A549 (cell line): ENCODE data around the gene MPHOSPH6. TPM values are rescaled to one million over a fixed set of nuclear protein-coding genes. Genes with fewer than 3 reads are reported as not detected.

ENCODE experiments used
- ATAC-seq, 2 experiments: fragments of 200-7000 bp in 1 of 2; fragments of >200 bp in 1 of 2; cut with Nextera tagmentation in 1 of 2; cut with Tn5 transposase in 1 of 2; 3 replicates each; pipeline versions ENCODE4 v1.8.0 to v1.9.1; 2018 to 2020; ENCODE audit warnings: mild to moderate bottlenecking in 1 of 2, moderate library complexity in 1 of 2
- CTCF ChIA-PET: fragments of 300-600 bp; sonication (Branson Sonifier 250); formaldehyde crosslinking; extraction: SDS; loops from one replicate; lab custom pipeline; 2021; ENCODE audit warnings: antibody characterized with exemption, inconsistent platforms; lab: Yijun Ruan, JAX
- POLR2A ChIA-PET: fragments of 350-600 bp; formaldehyde crosslinking; extraction: SDS; loops from one replicate; lab custom pipeline; 2021; ENCODE audit warnings: antibody characterized with exemption, inconsistent platforms; lab: Yijun Ruan, JAX
- DNase-seq, 2 experiments: peaks; one replicate each; pipeline versions ENCODE4 v3.0.0 to v3.0.0-alpha.2; 2011 to 2016; ENCODE audit warnings: low read depth in 1 of 2, low spot score in 1 of 2
- FAIRE-seq: peaks from 2 replicates; lab custom pipeline; 2011; peaks lifted over from hg19 to GRCh38; lab: Jason Lieb, UNC
- H3K27ac ChIP-seq, 2 experiments: fragments of >200 bp; sonication (Bioruptor Twin); formaldehyde crosslinking; 3 replicates each; pipeline ENCODE4 v1.5.1; 2016 to 2017
- H3K4me1 ChIP-seq: fragments of >200 bp; sonication (Bioruptor Twin); formaldehyde crosslinking; 3 replicates; pipeline ENCODE4 v1.6.1; 2016
- H3K4me2 ChIP-seq: fragments of >200 bp; sonication (Bioruptor Twin); formaldehyde crosslinking; 3 replicates; pipeline ENCODE4 v1.6.1; 2016
- H3K4me3 ChIP-seq: fragments of >200 bp; sonication (Bioruptor Twin); formaldehyde crosslinking; 3 replicates; pipeline ENCODE4 v1.5.1; 2016
- H3K9me3 ChIP-seq: fragments of >200 bp; sonication (Bioruptor Twin); formaldehyde crosslinking; 3 replicates; pipeline ENCODE4 v1.6.1; 2016
- BHLHE40 ChIP-seq: IDR thresholded peaks from 2 replicates; pipeline ENCODE4 v1.6.1; 2012; ENCODE audit warnings: low read depth, low read length, inconsistent platforms
- CBX8 ChIP-seq: fragments of 200-600 bp; sonication (generic); IDR thresholded peaks from 2 replicates; pipeline ENCODE4 v1.6.1; 2016
- CEBPB ChIP-seq, 2 experiments: fragments of >200 bp in 1 of 2; sonication (Bioruptor Twin) in 1 of 2; formaldehyde crosslinking in 1 of 2; IDR thresholded peaks; 2 replicates each; pipeline ENCODE4 v1.6.1; 2012 to 2016
- CHD2 ChIP-seq: fragments of 150-350 bp; IDR thresholded peaks from 2 replicates; pipeline ENCODE4 v1.6.1; 2014; ENCODE audit warnings: low read length; ENCODE audit not compliant: partially characterized antibody
- CHD4 ChIP-seq: fragments of 200-600 bp; sonication (generic); IDR thresholded peaks from 2 replicates; pipeline ENCODE4 v1.6.1; 2016; ENCODE audit warnings: antibody characterized with exemption, mild to moderate bottlenecking, borderline replicate concordance
- E2F6 ChIP-seq: IDR thresholded peaks from 2 replicates; pipeline ENCODE4 v1.6.1; 2012; ENCODE audit warnings: low read depth, borderline replicate concordance
- EHMT2 ChIP-seq: fragments of 200-600 bp; sonication (generic); IDR thresholded peaks from 2 replicates; pipeline ENCODE4 v1.6.1; 2016; ENCODE audit warnings: antibody characterized with exemption, low read depth, mild to moderate bottlenecking, moderate library complexity
- ELK1 ChIP-seq: fragments of 150-350 bp; IDR thresholded peaks from 2 replicates; pipeline ENCODE4 v1.6.1; 2014; ENCODE audit warnings: low read depth, mild to moderate bottlenecking, low read length
- EP300 ChIP-seq, 2 experiments: fragments of >200 bp; sonication (Bioruptor Twin); formaldehyde crosslinking; IDR thresholded peaks; 2 replicates in 1 of 2; 3 replicates in 1 of 2; pipeline ENCODE4 v1.6.1; 2016 to 2017
- ESRRA ChIP-seq: fragments of 150-350 bp; IDR thresholded peaks from 2 replicates; pipeline ENCODE4 v1.6.1; 2014; ENCODE audit warnings: mild to moderate bottlenecking, low read length, borderline replicate concordance
- HEYL ChIP-seq: fragments of 250-450 bp; sonication (Bioruptor Pico); IDR thresholded peaks from 2 replicates; pipeline ENCODE4 v1.8.0; 2021; ENCODE audit warnings: mild to moderate bottlenecking, moderate library complexity
- HOXB13 ChIP-seq: fragments of 250-450 bp; sonication (Bioruptor Pico); IDR thresholded peaks from 2 replicates; pipeline ENCODE4 v1.5.0; 2020; ENCODE audit warnings: low read depth, mild to moderate bottlenecking, moderate library complexity
- JUN ChIP-seq, 2 experiments: fragments of >200 bp; sonication (Bioruptor Twin); formaldehyde crosslinking; IDR thresholded peaks; 2 replicates in 1 of 2; 3 replicates in 1 of 2; pipeline ENCODE4 v1.6.1; 2016 to 2017
- KDM1A ChIP-seq: fragments of 200-600 bp; sonication (generic); IDR thresholded peaks from 2 replicates; pipeline ENCODE4 v1.6.1; 2016; ENCODE audit warnings: low read depth, mild to moderate bottlenecking
- MAFK ChIP-seq: fragments of 450-650 bp; IDR thresholded peaks from 2 replicates; pipeline ENCODE4 v1.6.1; 2014; ENCODE audit not compliant: partially characterized antibody
- MAZ ChIP-seq: fragments of 150-350 bp; IDR thresholded peaks from 2 replicates; pipeline ENCODE4 v1.6.1; 2014; ENCODE audit warnings: antibody characterized with exemption, low read depth, low read length, borderline replicate concordance
- NFE2L2 ChIP-seq: fragments of 150-350 bp; conservative IDR thresholded peaks from 2 replicates; pipeline ENCODE4 v1.6.1; 2014; ENCODE audit warnings: low read length
- PHF8 ChIP-seq: fragments of 200-600 bp; sonication (generic); IDR thresholded peaks from 2 replicates; pipeline ENCODE4 v1.6.1; 2016; ENCODE audit warnings: low read depth, mild to moderate bottlenecking, antibody characterized with exemption, moderate library complexity, borderline replicate concordance
- POLR2A ChIP-seq: IDR thresholded peaks from 2 replicates; pipeline ENCODE4 v1.6.1; 2012; ENCODE audit warnings: mild to moderate bottlenecking, low read length
- RCOR1 ChIP-seq: fragments of 150-350 bp; IDR thresholded peaks from 2 replicates; pipeline ENCODE4 v1.6.1; 2014; ENCODE audit warnings: antibody characterized with exemption, low read length, low read depth
- RFX5 ChIP-seq: fragments of 450-650 bp; IDR thresholded peaks from 2 replicates; pipeline ENCODE4 v1.7.1; 2014; ENCODE audit warnings: antibody characterized with exemption, mild to moderate bottlenecking, moderate library complexity
- TP53 ChIP-seq: fragments of 250-450 bp; sonication (Bioruptor Pico); IDR thresholded peaks from 2 replicates; pipeline ENCODE4 v1.5.0; 2021; ENCODE audit warnings: mild to moderate bottlenecking, moderate library complexity
- ZNF302 ChIP-seq: fragments of 250-450 bp; sonication (Bioruptor Pico); IDR thresholded peaks from 2 replicates; pipeline ENCODE4 v1.9.0; 2021; ENCODE audit warnings: inconsistent platforms, mild to moderate bottlenecking, moderate library complexity
- ZSCAN20 ChIP-seq: fragments of 250-450 bp; sonication (Bioruptor Pico); IDR thresholded peaks from 2 replicates; pipeline ENCODE4 v1.8.0; 2022; ENCODE audit warnings: mild to moderate bottlenecking, moderate library complexity
- WGBS: methylation state at CpG from one replicate; pipeline ENCODE4 v1.1.6; 2017; ENCODE audit errors: missing lambda C conversion rate; 5-methylcytosine and 5-hydroxymethylcytosine counted together
- polyA plus RNA-seq, 4 experiments: library from polyadenylated mRNA; depleted of rRNA in 3 of 4; stranded (reverse); fragments of >200 nt; fragmentation: RNase III in 1 of 4; extraction: RNeasy Plus Mini Kit Qiagen cat#74134 plus additional on column Dnase treatment in 1 of 4; gene quantifications; 2 replicates in 3 of 4; 3 replicates in 1 of 4; pipeline ENCODE4 v1.2.3, GENCODE V29; 2011 to 2017

The MPHOSPH6 gene
- polyA plus RNA-seq, 2 of the 4 experiments (the other 2 are of a cell fraction) = 43.7 to 49.4 TPM

- no peaks in the 10 kb centered on the region for H3K9me3 ChIP-seq
- H3K27ac ChIP-seq = no peak overlapping the region
- H3K4me3 ChIP-seq = no peak overlapping the region
- DNase-seq = no peak
- ChIA-PET POLR2A (no interaction called here), CTCF (no interaction called here)
- no peak for TF ChIP-seq ZSCAN20 (CRISPR knock-in tag)
- TF ChIP-seq ESRRA = no peak
- no peak for TF ChIP-seq ELK1
- TF ChIP-seq ZNF302 (CRISPR knock-in tag) = no peak
- TF ChIP-seq CEBPB (IDR thresholded peaks at IDR 0.05) = no peak
- TF ChIP-seq TP53 (CRISPR knock-in tag) = no peak
- no peak for TF ChIP-seq HEYL (CRISPR knock-in tag)
- no peak for TF ChIP-seq NFE2L2
- no peak for TF ChIP-seq CBX8
- TF ChIP-seq E2F6 = no peak
- no peak for TF ChIP-seq BHLHE40
- no peak for TF ChIP-seq CHD4
- no peak for TF ChIP-seq RFX5
- no peak for TF ChIP-seq MAFK
- TF ChIP-seq JUN (IDR thresholded peaks at IDR 0.05) = no peak
- no peak for FAIRE-seq
- WGBS = 13% methylated on average over 2 of the region's 2 CpGs
- no peak overlapping the region for H3K4me2 ChIP-seq
- ATAC-seq = no peak
- no peaks in the 10 kb centered on the region for H3K4me1 ChIP-seq
Measured at GRCh38 chr16:82190386-82190785, 20.4 kb upstream of the MPHOSPH6 start.

GRCh38 chr16:82187829-82188228, 17.8 kb upstream of the MPHOSPH6 start:
- Histone ChIP-seq H3K4me2 (no peak overlapping the region), H3K27ac (no peak overlapping the region), H3K4me1 (no peaks in the 10 kb centered on the region), H3K4me3 (no peak overlapping the region), H3K9me3 (no peaks in the 10 kb centered on the region)
- no peak for TF ChIP-seq HOXB13 (CRISPR knock-in tag)
- ATAC-seq (no peak), FAIRE-seq (no peak), DNase-seq (no peak)
- POLR2A ChIA-PET = no interaction called here
- CTCF ChIA-PET = no interaction called here
- WGBS = 3% methylated on average over 1 of the region's 1 CpG

GRCh38 chr16:82185012-82185411, 15.0 kb upstream of the MPHOSPH6 start:
- ATAC-seq (no peak), DNase-seq (no peak), FAIRE-seq (no peak)
- no peak overlapping the region for H3K4me2 ChIP-seq
- ChIA-PET POLR2A (no interaction called here), CTCF (no interaction called here)
- H3K4me3 ChIP-seq = no peak overlapping the region
- no peak overlapping the region for H3K27ac ChIP-seq
- TF ChIP-seq RCOR1 (no peak), EP300 (IDR thresholded peaks at IDR 0.05) (no peak), POLR2A (no peak), JUN (IDR thresholded peaks at IDR 0.05) (no peak), EHMT2 (no peak), CBX8 (no peak; the same call in 1 of the 2 replicates), MAZ (no peak), BHLHE40 (no peak), PHF8 (no peak), KDM1A (no peak), CHD2 (no peak), RFX5 (no peak), TP53 (CRISPR knock-in tag) (no peak)
- no peaks in the 10 kb centered on the region for H3K4me1 ChIP-seq
- H3K9me3 ChIP-seq = no peaks in the 10 kb centered on the region
